Tibial nerve (tissue), 4 donors: ENCODE results near the gene RBM33. TPM values are rescaled to one million over a fixed set of nuclear protein-coding genes. Genes with fewer than 3 reads are reported as not detected.

Source experiments
- DNase-seq, 2 donors: peaks; one replicate each; pipeline ENCODE4 v3.0.0-alpha.2; 2019; ENCODE audit warnings: low spot score in 2 of 2
- H3K27ac ChIP-seq, 4 donors: fragments of 200-600 bp; sonication (generic) in 3 of 4; one replicate each; pipeline ENCODE4 v1.5.1; 2017 to 2019; ENCODE audit warnings: mild to moderate bottlenecking in 1 of 4
- H3K27me3 ChIP-seq, 2 donors: fragments of 200-600 bp; sonication (generic) in 1 of 2; one replicate each; pipeline versions ENCODE4 v1.5.1 to v1.6.0; 2017 to 2019
- H3K36me3 ChIP-seq, 3 donors: fragments of 200-600 bp; sonication (generic); one replicate each; pipeline ENCODE4 v1.5.1; 2018 to 2019
- H3K4me1 ChIP-seq, 4 donors: fragments of 200-600 bp; sonication (generic) in 3 of 4; one replicate each; pipeline ENCODE4 v1.5.1; 2017 to 2019
- H3K4me3 ChIP-seq, 4 donors: fragments of 200-600 bp; sonication (generic) in 3 of 4; one replicate each; pipeline ENCODE4 v1.5.1; 2017 to 2019; ENCODE audit warnings: mild to moderate bottlenecking in 1 of 4, moderate library complexity in 1 of 4
- H3K9me3 ChIP-seq, 4 donors: fragments of 200-600 bp; sonication (generic) in 3 of 4; one replicate each; pipeline ENCODE4 v1.5.1; 2017 to 2019
- CTCF ChIP-seq, 5 experiments: fragments of 200-600 bp in 3 of 5; fragments of 450-650 bp in 2 of 5; sonication (generic) in 3 of 5; IDR thresholded peaks; one replicate each; pipeline ENCODE4 v1.5.1; 2016 to 2019; ENCODE audit warnings: antibody characterized with exemption in 5 of 5, mild to moderate bottlenecking in 3 of 5, moderate library complexity in 2 of 5
- EP300 ChIP-seq, 2 donors: sonication (generic); formaldehyde crosslinking; IDR thresholded peaks; one replicate each; pipeline ENCODE4 v1.6.1; 2017; ENCODE audit warnings: antibody characterized with exemption in 2 of 2, mild to moderate bottlenecking in 1 of 2
- POLR2A ChIP-seq, 2 donors: fragments of 450-650 bp; IDR thresholded peaks; one replicate each; pipeline ENCODE4 v1.6.1; 2017; ENCODE audit warnings: antibody characterized with exemption in 2 of 2, mild to moderate bottlenecking in 2 of 2, moderate library complexity in 2 of 2
- WGBS, 2 donors: methylation state at CpG; one replicate each; pipeline ENCODE4 v1.1.5; 2018; 5-methylcytosine and 5-hydroxymethylcytosine counted together
- total RNA-seq, 4 donors: library from RNA; depleted of rRNA; stranded (reverse); fragments of >200 nt; gene quantifications; one replicate each; pipeline ENCODE4 v1.1.0, GENCODE V29; 2016

RBM33 gene
- total RNA-seq, 4 donors from 2014 or later: 85.0 to 92.4 (median 88.3) TPM

DNA sequence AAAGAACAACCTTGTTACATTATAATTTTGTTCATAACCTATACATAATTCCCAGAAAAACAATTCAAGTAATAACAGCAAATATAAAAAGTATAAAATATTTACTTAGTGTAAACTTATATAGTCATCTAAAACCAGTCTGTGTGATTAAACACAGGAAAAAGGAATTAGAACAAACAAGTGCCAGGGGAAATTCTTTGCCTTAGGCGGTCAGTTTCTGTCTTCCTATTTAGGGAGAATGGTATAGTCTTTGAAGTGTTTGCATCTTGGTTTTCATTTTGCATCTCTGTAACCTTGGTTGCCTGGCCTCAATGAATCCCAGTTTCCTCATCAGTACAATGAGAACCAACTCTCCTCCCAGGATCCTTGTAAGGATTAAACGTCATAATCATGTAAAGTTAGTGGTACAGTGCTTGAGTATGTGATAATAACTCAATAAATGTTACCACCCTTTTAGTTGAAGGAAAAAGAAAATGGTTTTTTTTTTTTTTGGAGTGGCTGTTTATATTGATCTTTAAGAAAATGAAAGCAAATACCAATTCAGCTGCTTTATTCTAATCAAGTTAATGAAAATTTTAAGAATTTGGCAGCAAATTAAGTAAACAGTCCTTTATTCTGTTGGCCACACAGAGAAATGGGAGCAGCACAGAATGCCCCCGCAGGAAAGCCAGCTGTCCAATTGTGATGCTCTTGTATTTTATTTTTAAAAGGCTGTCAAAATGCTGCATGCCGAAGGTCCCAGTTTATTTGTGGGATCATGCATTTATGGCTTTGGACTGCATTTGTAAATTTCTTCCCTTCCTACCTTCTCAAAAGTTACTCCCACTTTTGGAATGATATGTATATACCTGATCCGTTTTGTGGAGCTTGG lies 106.0 kb downstream of the RBM33 start:
- peaks cover 3 to 85% (median 19%) of the 10 kb centered on the region in 4 donors for H3K4me1 ChIP-seq
- WGBS, 2 donors: 82 to 91% methylated on average over 5 of the region's 5 CpGs
- peaks cover 2 to 12% (median 3%) of the 10 kb centered on the region in 3 donors for H3K36me3 ChIP-seq
- no peaks in the 10 kb centered on the region for H3K9me3 ChIP-seq
- H3K27me3 ChIP-seq: no peaks in the 10 kb centered on the region
- DNase-seq: no peak
- H3K27ac ChIP-seq: no peak overlapping the region
- no peak for TF ChIP-seq EP300 (IDR thresholded peaks at IDR 0.05)
- no peak for TF ChIP-seq CTCF (IDR thresholded peaks at IDR 0.05)
- TF ChIP-seq POLR2A (IDR thresholded peaks at IDR 0.05): no peak
- H3K4me3 ChIP-seq: no peak overlapping the region

GRCh38 chr7:155751409-155751808 lies 106.9 kb downstream of the RBM33 start:
- no peak for DNase-seq
- H3K4me3 ChIP-seq: no peak overlapping the region
- H3K9me3 ChIP-seq: no peaks in the 10 kb centered on the region
- no peaks in the 10 kb centered on the region for H3K27me3 ChIP-seq
- H3K4me1 ChIP-seq: peaks cover 3 to 82% (median 19%) of the 10 kb centered on the region in 4 donors
- WGBS, 2 donors: 75% methylated on average over 4 of the region's 4 CpGs
- peaks cover 0 to 2% (median 0%) of the 10 kb centered on the region in 3 donors for H3K36me3 ChIP-seq
- no peak overlapping the region for H3K27ac ChIP-seq
- no peak for TF ChIP-seq EP300 (IDR thresholded peaks at IDR 0.05)
- TF ChIP-seq POLR2A (IDR thresholded peaks at IDR 0.05): no peak
- no peak for TF ChIP-seq CTCF (IDR thresholded peaks at IDR 0.05)

DNA sequence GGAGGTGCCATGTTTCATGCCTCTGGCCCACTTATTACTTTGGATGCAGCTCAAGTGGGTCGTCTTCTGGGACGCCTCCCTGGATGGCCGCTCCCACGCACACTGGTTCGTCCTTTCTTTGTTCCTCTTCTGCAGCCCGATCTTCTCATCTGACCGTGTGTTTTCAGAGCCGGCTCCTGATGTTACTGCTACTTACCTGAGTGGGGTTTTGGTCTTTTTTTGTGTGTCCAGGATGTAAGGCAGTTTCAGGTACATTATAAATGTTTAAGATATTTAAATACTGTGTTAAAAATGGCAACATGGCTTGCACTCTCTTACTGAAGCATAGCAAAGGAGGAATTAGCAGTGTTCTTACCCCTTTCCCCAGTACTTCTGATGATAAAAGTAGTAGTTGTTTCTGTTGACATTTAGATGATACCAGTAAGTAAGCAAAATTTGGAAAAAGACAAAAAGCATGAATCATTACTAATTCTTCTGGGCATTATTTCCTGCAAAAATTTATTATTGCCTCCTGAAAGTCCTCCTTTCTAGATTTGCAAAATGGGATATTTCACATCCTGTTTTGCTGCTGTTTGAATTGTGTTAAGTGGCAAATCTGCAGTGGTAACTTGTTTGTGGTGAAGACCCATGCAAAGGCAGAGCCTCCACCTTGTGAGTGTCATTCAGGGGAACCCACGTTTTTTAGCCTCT lies 108.4 kb downstream of the RBM33 start:
- Histone ChIP-seq H3K27ac (no peak overlapping the region), H3K4me3 (no peak overlapping the region), H3K27me3 (no peaks in the 10 kb centered on the region), H3K4me1 (peaks cover 0 to 78% (median 13%) of the 10 kb centered on the region in 4 donors), H3K36me3 (peaks cover 0 to 5% (median 0%) of the 10 kb centered on the region in 3 donors), H3K9me3 (no peaks in the 10 kb centered on the region)
- WGBS, 2 donors: 81% methylated on average over 9 of the region's 9 CpGs
- TF ChIP-seq CTCF (IDR thresholded peaks at IDR 0.05) (no peak), POLR2A (IDR thresholded peaks at IDR 0.05) (no peak), EP300 (IDR thresholded peaks at IDR 0.05) (no peak)
- DNase-seq: no peak

DNA sequence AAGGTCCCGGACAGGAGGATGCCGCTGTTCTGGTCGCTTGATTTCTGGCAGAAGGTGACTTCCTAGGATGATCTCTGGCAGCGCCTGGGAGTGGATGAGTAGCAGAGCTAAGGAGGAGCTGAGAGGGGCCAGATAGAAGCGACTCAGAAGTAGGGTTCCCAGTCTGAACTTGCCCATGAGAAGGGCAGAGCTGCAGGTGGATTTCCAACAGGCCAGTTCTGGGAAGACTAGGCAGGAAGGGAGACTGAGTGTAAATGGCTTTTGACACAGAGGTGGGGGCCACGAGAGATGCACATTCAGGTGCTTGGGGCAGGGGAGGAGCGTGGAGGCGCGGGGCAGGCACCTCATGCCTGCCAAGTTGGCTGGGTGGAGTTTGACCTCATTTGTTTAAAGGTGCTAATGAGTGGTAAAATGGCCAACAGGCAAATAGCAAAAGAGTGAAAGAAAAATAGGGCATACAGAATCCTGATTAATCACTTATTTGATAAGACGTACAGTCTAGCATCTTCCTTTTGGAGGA lies 109.0 kb downstream of the RBM33 start:
- H3K4me3 ChIP-seq: no peak overlapping the region
- peaks cover 0 to 8% (median 0%) of the 10 kb centered on the region in 3 donors for H3K36me3 ChIP-seq
- 85 to 93% methylated on average over 10 of the region's 10 CpGs for WGBS, 2 donors
- TF ChIP-seq EP300 (IDR thresholded peaks at IDR 0.05): no peak
- no peak for TF ChIP-seq POLR2A (IDR thresholded peaks at IDR 0.05)
- TF ChIP-seq CTCF (IDR thresholded peaks at IDR 0.05): no peak
- H3K27ac ChIP-seq: no peak overlapping the region
- peaks cover 0 to 72% (median 12%) of the 10 kb centered on the region in 4 donors for H3K4me1 ChIP-seq
- DNase-seq: no peak
- no peaks in the 10 kb centered on the region for H3K27me3 ChIP-seq
- no peaks in the 10 kb centered on the region for H3K9me3 ChIP-seq

DNA sequence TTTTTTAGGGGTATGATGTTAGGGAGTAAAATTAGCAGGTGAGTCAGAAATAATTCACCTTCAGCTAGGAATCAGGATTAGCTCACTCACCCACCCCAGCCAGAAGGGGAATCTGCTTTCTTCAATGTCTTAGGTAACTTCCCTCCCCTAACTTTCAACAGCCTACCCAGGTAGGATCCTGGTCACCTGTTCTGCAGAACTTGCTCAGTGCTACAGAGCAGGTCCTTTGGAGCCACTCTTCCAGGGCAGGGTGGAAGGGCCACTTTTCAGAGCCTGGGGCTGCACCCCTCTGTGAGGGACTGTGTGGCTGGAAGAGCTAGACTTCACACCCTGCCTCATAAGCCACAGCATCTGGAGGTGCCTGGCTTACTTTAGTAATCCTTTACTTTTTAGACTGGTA lies 109.7 kb downstream of the RBM33 start:
- H3K4me1 ChIP-seq: peaks cover 0 to 65% (median 12%) of the 10 kb centered on the region in 4 donors

More for the DNA sequence above, 109.7 kb downstream of the RBM33 start:
- Histone ChIP-seq H3K36me3 (peaks cover 0 to 12% (median 0%) of the 10 kb centered on the region in 3 donors), H3K9me3 (no peaks in the 10 kb centered on the region), H3K27ac (no peak overlapping the region), H3K27me3 (no peaks in the 10 kb centered on the region), H3K4me3 (no peak overlapping the region)
- TF ChIP-seq POLR2A (IDR thresholded peaks at IDR 0.05) (no peak), EP300 (IDR thresholded peaks at IDR 0.05) (no peak)
- no peak for DNase-seq
